Sigmoid colon (tissue), 7 donors: ENCODE results near the gene TXNL4A. TPM values are rescaled to one million over a fixed set of nuclear protein-coding genes. Genes with fewer than 3 reads are reported as not detected.

ENCODE experiments used
- DNase-seq: peaks from one replicate; pipeline ENCODE4 v3.0.0-alpha.2; 2019
- H3K27ac ChIP-seq, 4 donors: fragments of 200-600 bp; sonication (generic); one replicate each; pipeline ENCODE4 v1.5.1; 2016 to 2019; ENCODE audit warnings: mild to moderate bottlenecking in 1 of 4
- H3K27me3 ChIP-seq, 3 donors: fragments of 200-600 bp; sonication (generic); one replicate each; pipeline ENCODE4 v1.5.1; 2019; ENCODE audit warnings: mild to moderate bottlenecking in 1 of 3
- H3K36me3 ChIP-seq, 4 donors: fragments of 200-600 bp; sonication (generic); one replicate each; pipeline ENCODE4 v1.5.1; 2016 to 2019
- H3K4me1 ChIP-seq, 4 donors: fragments of 200-600 bp; sonication (generic); one replicate each; pipeline ENCODE4 v1.5.1; 2017 to 2019
- H3K4me3 ChIP-seq, 4 donors: fragments of 200-600 bp; sonication (generic); one replicate each; pipeline ENCODE4 v1.5.1; 2017 to 2019; ENCODE audit warnings: mild to moderate bottlenecking in 2 of 4, moderate library complexity in 1 of 4
- H3K9me3 ChIP-seq, 4 donors: fragments of 200-600 bp in 3 of 4; sonication (generic) in 3 of 4; one replicate each; pipeline versions ENCODE4 v1.5.1 to v1.6.1; 2013 to 2019
- CTCF ChIP-seq, 4 experiments: fragments of 450-650 bp in 3 of 4; fragments of 200-600 bp in 1 of 4; IDR thresholded peaks; one replicate each; pipeline ENCODE4 v1.5.1; 2016 to 2019; ENCODE audit warnings: antibody characterized with exemption in 4 of 4, mild to moderate bottlenecking in 3 of 4, moderate library complexity in 2 of 4
- EP300 ChIP-seq, 4 donors: sonication (generic); formaldehyde crosslinking; IDR thresholded peaks; one replicate each; pipeline ENCODE4 v1.6.1; 2017; ENCODE audit warnings: antibody characterized with exemption in 4 of 4
- POLR2A ChIP-seq, 2 donors: fragments of 450-650 bp; IDR thresholded peaks; one replicate each; pipeline ENCODE4 v1.6.1; 2016; ENCODE audit warnings: antibody characterized with exemption in 2 of 2, mild to moderate bottlenecking in 2 of 2, moderate library complexity in 2 of 2
- POLR2AphosphoS5 ChIP-seq, 4 donors: sonication (generic); formaldehyde crosslinking; IDR thresholded peaks; one replicate each; pipeline ENCODE4 v1.6.1; 2017; ENCODE audit warnings: antibody characterized with exemption in 4 of 4
- WGBS, 2 donors: extraction: QIAGEN DNeasy Blood & Tissue Kit; methylation state at CpG; one replicate each; pipeline ENCODE4 v1.1.7; 2013; 5-methylcytosine and 5-hydroxymethylcytosine counted together
- intact Hi-C: fragments of 100-400 bp; cut with DNase I; formaldehyde crosslinking; loops from one replicate; pipeline ENCODE4 v1.15.1; 2023
- polyA plus RNA-seq, 3 donors: library from polyadenylated mRNA; stranded (reverse); fragments of 200-250 nt; gene quantifications; one replicate each; pipeline ENCODE4 v1.2.3, GENCODE V29; 2013
- total RNA-seq, 4 donors: library from RNA; depleted of rRNA; stranded (reverse); fragments of >200 nt; gene quantifications; one replicate each; pipeline ENCODE4 v1.1.0, GENCODE V29; 2016
- donor health status: healthy with polysubstance abuse.
- donor health status: Bipolar disorder and iron deficiency.
- donor health status: healthy.

Gene TXNL4A
- total and polyA plus RNA-seq, 7 donors = 16.9 to 85.3 (median 32.9) TPM

- peaks cover 0 to 47% (median 33%) of the 10 kb centered on the region in 4 donors for H3K4me1 ChIP-seq
- H3K36me3 ChIP-seq = peaks cover 0 to 7% (median 0%) of the 10 kb centered on the region in 4 donors
- intact Hi-C loops = loop anchor here (1.0 kb wide), 1 partner anchor 13 kb away; the partner anchor contains the start of gene HSBP1L1
- H3K27ac ChIP-seq = peak within 1 kb of the TSS; percentile 82 to 88 (median 86)
- no peak for TF ChIP-seq CTCF (IDR thresholded peaks at IDR 0.05)
- peak; percentile 35 to 82 (median 78) for TF ChIP-seq POLR2AphosphoS5 (IDR thresholded peaks at IDR 0.05)
- peak in 1 of 2 donors; percentile 33 for TF ChIP-seq POLR2A (IDR thresholded peaks at IDR 0.05)
- 0 to 1% methylated on average over 126 of the region's 126 CpGs for WGBS, 2 donors
- H3K9me3 ChIP-seq = no peaks in the 10 kb centered on the region
- H3K27me3 ChIP-seq = no peaks in the 10 kb centered on the region
- peak within 1 kb of the TSS; percentile 90 to 100 (median 98) for H3K4me3 ChIP-seq
- peak; percentile 94 for DNase-seq
These were observed 36.6 kb downstream of the TXNL4A start, which contains the start of gene SLC66A2 for GRCh38 chr18:79951545-79952455. TSS of gene SLC66A2 (minus strand) at chr18:79951653. CDS start at chr18:79950926, 727 bp downstream.

GRCh38 chr18:79950515-79951341 is 37.6 kb downstream of the TXNL4A start:
- H3K4me3 ChIP-seq = peak overlapping the region; percentile 90 to 100 (median 98)
- H3K27me3 ChIP-seq = no peaks in the 10 kb centered on the region
- H3K9me3 ChIP-seq = no peaks in the 10 kb centered on the region
- H3K36me3 ChIP-seq = peaks cover 0 to 11% (median 0%) of the 10 kb centered on the region in 4 donors
- H3K4me1 ChIP-seq = peaks cover 0 to 48% (median 35%) of the 10 kb centered on the region in 4 donors
- TF ChIP-seq CTCF (IDR thresholded peaks at IDR 0.05) = no peak
- TF ChIP-seq POLR2A (IDR thresholded peaks at IDR 0.05) = no peak
- TF ChIP-seq EP300 (IDR thresholded peaks at IDR 0.05) = no peak
- no peak for TF ChIP-seq POLR2AphosphoS5 (IDR thresholded peaks at IDR 0.05)
- intact Hi-C loops = no loop called here
- H3K27ac ChIP-seq = peak overlapping the region; percentile 82 to 88 (median 86)
- WGBS, 2 donors = 1 to 4% methylated on average over 81 of the region's 81 CpGs
- peak; percentile 67 for DNase-seq

- H3K27ac ChIP-seq = peak overlapping the region; percentile 82 to 88 (median 86)
- intact Hi-C loops = loop anchor here (5.0 kb wide), 1 partner anchor 37 kb away; the partner anchor contains the start of gene TXNL4A
- 29 to 49% methylated on average over 12 of the region's 12 CpGs for WGBS, 2 donors
- no peak for TF ChIP-seq POLR2A (IDR thresholded peaks at IDR 0.05)
- peak in 1 of 4 donors; percentile 14 for TF ChIP-seq POLR2AphosphoS5 (IDR thresholded peaks at IDR 0.05)
- no peak for TF ChIP-seq CTCF (IDR thresholded peaks at IDR 0.05)
- peaks cover 0 to 56% (median 39%) of the 10 kb centered on the region in 4 donors for H3K4me1 ChIP-seq
- H3K4me3 ChIP-seq = peak overlapping the region; percentile 90 to 100 (median 98)
- H3K27me3 ChIP-seq = no peaks in the 10 kb centered on the region
- H3K9me3 ChIP-seq = no peaks in the 10 kb centered on the region
- peak; percentile 69 for DNase-seq
- peaks cover 0 to 11% (median 0%) of the 10 kb centered on the region in 4 donors for H3K36me3 ChIP-seq
These were observed 38.5 kb downstream of the TXNL4A start for GRCh38 chr18:79949697-79950487.
